Spleen (tissue), 7 donors: ENCODE measurements around the gene SLAMF7.

ENCODE experiments used
- POLR2A ChIP-seq, 3 donors: fragments of 450-650 bp; IDR thresholded peaks; one replicate each; pipeline ENCODE4 v1.5.1; 2017; ENCODE audit warnings: antibody characterized with exemption in 3 of 3, mild to moderate bottlenecking in 1 of 3
- TF ChIP-seq, protein P1 (sequence below), 11 experiments: fragments of 200-600 bp in 7 of 11; fragments of 450-650 bp in 4 of 11; sonication (generic) in 4 of 11; IDR thresholded peaks in 8 of 11; conservative IDR thresholded peaks in 3 of 11; 1 replicate in 7 of 11; 2 replicates in 4 of 11; pipeline versions ENCODE4 v1.4.0 to v1.8.0; 2016 to 2021; ENCODE audit warnings: antibody characterized with exemption in 11 of 11, inconsistent platforms in 4 of 11, mild to moderate bottlenecking in 1 of 11
- donor health status: DM: no; HTN: no; CAD: no; lungs with moderate emphysema.
- donor health status: DM: no; HTN: no; CAD: no.
- donor health status: DM: no; HTN: no; CAD: no.

DNA sequence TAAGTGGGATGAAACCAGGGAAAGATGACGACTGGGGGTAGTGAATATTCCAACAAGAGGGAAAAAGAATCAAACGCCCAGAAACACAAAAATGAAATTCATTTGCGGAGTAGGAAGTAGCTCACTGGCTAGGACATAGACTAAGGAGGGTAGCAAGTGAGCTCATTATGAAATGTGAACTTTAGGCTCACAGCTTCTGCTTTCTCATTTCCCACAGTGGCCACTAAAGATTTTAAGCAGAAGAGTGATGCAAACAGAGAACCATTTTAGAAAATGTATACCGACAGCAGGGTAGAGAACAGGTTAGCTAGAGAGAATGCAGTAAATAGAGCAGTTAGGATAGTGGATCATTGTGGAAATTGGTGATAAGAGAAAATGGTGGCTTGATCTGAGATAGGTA is 30.9 kb upstream of the SLAMF7 start:
- TF ChIP-seq, protein P1, sequence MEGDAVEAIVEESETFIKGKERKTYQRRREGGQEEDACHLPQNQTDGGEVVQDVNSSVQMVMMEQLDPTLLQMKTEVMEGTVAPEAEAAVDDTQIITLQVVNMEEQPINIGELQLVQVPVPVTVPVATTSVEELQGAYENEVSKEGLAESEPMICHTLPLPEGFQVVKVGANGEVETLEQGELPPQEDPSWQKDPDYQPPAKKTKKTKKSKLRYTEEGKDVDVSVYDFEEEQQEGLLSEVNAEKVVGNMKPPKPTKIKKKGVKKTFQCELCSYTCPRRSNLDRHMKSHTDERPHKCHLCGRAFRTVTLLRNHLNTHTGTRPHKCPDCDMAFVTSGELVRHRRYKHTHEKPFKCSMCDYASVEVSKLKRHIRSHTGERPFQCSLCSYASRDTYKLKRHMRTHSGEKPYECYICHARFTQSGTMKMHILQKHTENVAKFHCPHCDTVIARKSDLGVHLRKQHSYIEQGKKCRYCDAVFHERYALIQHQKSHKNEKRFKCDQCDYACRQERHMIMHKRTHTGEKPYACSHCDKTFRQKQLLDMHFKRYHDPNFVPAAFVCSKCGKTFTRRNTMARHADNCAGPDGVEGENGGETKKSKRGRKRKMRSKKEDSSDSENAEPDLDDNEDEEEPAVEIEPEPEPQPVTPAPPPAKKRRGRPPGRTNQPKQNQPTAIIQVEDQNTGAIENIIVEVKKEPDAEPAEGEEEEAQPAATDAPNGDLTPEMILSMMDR (IDR thresholded peaks at IDR 0.05 in 8 of 11, conservative IDR thresholded peaks at IDR 0.05 in 3 of 11) = peak in 6 of 11 experiments; percentile 15 to 40 (median 25)
- TF ChIP-seq POLR2A (IDR thresholded peaks at IDR 0.05) = no peak
